ENCODE measurements around the gene ATF3. TPM values are rescaled to one million over a fixed set of nuclear protein-coding genes. Genes with fewer than 3 reads are reported as not detected.

ATF3 gene
- total RNA-seq, 2 experiments from 2014 or later, result 2.7 to 2.9 TPM

GRCh38 chr1:212618466-212619210 lies 10.1 kb downstream of the ATF3 start:
- no peak overlapping the region for H3K27ac ChIP-seq (ENCODE audit: low read depth, low read length, poor library complexity, severe bottlenecking)
- H3K4me1 ChIP-seq (ENCODE audit: insufficient read depth, low read length, poor library complexity, severe bottlenecking), result no peaks in the 10 kb centered on the region
- H4K20me1 ChIP-seq (ENCODE audit: insufficient read depth, low read length), result no peaks in the 10 kb centered on the region
- no peak overlapping the region for H3K4me3 ChIP-seq (ENCODE audit: low read depth, low read length, poor library complexity, severe bottlenecking)
- H3K9me2 ChIP-seq (ENCODE audit: insufficient read depth, low read length), result no peaks in the 10 kb centered on the region
- no peak overlapping the region for H2AFZ ChIP-seq (ENCODE audit: low read length)
- no peaks in the 10 kb centered on the region for H3K9me3 ChIP-seq (ENCODE audit: low read length)
- no TSS peak for BruUV-seq (replicated peaks)
- ChIA-PET CTCF (ENCODE audit: unreplicated experiment) (interaction anchor here (0.6 kb wide), 1 partner anchor 10 kb away, joined by 3 read pairs; the partner anchor contains the start of gene ATF3), POLR2A (interaction anchor here (0.6 to 0.9 kb wide), 4 partner anchors 20 to 109 kb away, joined by 3 to 4 read pairs (median 3); no protein-coding TSS in a partner anchor)
- TF ChIP-seq CTCF (conservative IDR thresholded peaks at IDR 0.05; ENCODE audit: low read length), result no peak
- no peak for TF ChIP-seq EZH2phosphoT487 (IDR thresholded peaks at IDR 0.05; ENCODE audit: borderline replicate concordance, low read depth, low read length)
- H3K36me3 ChIP-seq (ENCODE audit: insufficient read depth, low read length), result no peaks in the 10 kb centered on the region
- no peak for DNase-seq (ENCODE audit: low spot score)
- no peaks in the 10 kb centered on the region for H3K79me2 ChIP-seq (ENCODE audit: insufficient read depth, low read depth, low read length)
- intact Hi-C loops (cut with micrococcal nuclease; ENCODE audit: unreplicated experiment), result no loop called here
- no peak overlapping the region for H3K4me2 ChIP-seq (ENCODE audit: low read length)

- Histone ChIP-seq H3K9me2 (ENCODE audit: insufficient read depth, low read length) (no peaks in the 10 kb centered on the region), H3K4me1 (ENCODE audit: insufficient read depth, low read length, poor library complexity, severe bottlenecking) (no peaks in the 10 kb centered on the region), H4K20me1 (ENCODE audit: insufficient read depth, low read length) (no peaks in the 10 kb centered on the region), H3K79me2 (ENCODE audit: insufficient read depth, low read depth, low read length) (no peaks in the 10 kb centered on the region), H2AFZ (ENCODE audit: low read length) (no peak overlapping the region), H3K27ac (ENCODE audit: low read depth, low read length, poor library complexity, severe bottlenecking) (no peak overlapping the region), H3K4me2 (ENCODE audit: low read length) (no peak overlapping the region), H3K4me3 (ENCODE audit: low read depth, low read length, poor library complexity, severe bottlenecking) (no peak overlapping the region), H3K9me3 (ENCODE audit: low read length) (no peaks in the 10 kb centered on the region), H3K36me3 (ENCODE audit: insufficient read depth, low read length) (no peaks in the 10 kb centered on the region)
- CTCF ChIA-PET (ENCODE audit: unreplicated experiment), result no interaction called here
- intact Hi-C loops (cut with micrococcal nuclease; ENCODE audit: unreplicated experiment), result no loop called here
- POLR2A ChIA-PET, result interaction anchor here (0.6 kb wide), 1 partner anchor 1245 kb away, joined by 3 read pairs; no protein-coding TSS in a partner anchor
- DNase-seq (ENCODE audit: low spot score), result no peak
- BruUV-seq (replicated peaks), result no TSS peak
- no peak for TF ChIP-seq EZH2phosphoT487 (IDR thresholded peaks at IDR 0.05; ENCODE audit: borderline replicate concordance, low read depth, low read length)
- TF ChIP-seq CTCF (conservative IDR thresholded peaks at IDR 0.05; ENCODE audit: low read length), result no peak
Measured at GRCh38 chr1:212620293-212620692, 11.7 kb downstream of the ATF3 start.
